HG03196 (cell line): ENCODE data around the gene NDUFA8.

Experiments
- ATAC-seq: cut with Tn5 transposase; IDR thresholded peaks from one replicate; pipeline ENCODE4 v1.9.1; 2021; ENCODE audit not compliant: unreplicated experiment

The NDUFA8 gene

DNA sequence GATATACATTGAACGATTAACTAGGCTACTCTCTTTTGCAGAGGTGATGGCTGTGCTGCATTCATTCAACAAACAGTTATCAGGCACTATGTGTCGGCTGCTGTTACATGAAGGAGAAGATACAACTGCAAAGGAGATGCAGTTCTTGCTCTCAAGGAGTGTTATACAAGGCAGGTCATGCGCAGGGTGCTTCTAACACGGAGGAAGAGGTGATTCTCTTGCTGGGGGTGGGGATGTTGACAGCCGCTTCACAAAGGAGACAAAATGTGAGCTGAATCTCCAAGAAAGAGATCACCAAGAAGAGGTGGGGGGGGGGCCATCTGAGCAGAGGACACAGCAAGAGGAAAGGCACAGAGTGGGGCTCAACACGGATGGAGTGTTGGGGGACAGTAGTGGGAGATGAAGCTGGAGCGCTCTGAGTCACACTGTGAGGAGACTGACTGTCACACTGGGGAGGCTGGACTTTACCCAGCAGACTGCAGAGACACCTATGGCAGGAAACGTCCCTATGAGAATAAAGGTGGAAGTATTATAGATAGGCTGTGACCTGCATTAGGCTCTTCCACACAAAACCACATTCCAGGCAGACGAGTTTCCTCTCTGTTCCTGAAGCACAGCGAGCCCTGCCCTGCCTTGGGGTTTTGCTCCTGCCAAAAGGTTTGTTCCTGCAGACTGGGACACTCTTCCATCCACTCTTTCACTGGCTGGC lies 20.9 kb downstream of the NDUFA8 start:
- ATAC-seq = no peak

DNA sequence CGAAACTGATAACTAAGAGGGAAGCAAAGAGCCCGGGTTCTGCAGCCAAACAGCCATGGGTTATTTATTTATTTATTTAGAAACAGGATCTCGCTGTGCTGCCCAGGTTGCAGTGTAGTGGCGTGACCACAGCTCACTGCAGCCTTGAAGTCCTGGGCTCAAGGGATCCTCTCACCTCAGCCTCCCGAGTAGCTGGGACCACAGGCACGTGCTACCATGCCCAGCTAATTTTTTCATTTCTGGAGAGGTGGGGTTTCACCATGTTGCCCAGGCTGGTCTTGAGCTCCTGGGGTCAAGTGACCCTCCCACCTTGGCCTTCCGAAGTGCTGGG lies 24.1 kb downstream of the NDUFA8 start:
- no peak for ATAC-seq

DNA sequence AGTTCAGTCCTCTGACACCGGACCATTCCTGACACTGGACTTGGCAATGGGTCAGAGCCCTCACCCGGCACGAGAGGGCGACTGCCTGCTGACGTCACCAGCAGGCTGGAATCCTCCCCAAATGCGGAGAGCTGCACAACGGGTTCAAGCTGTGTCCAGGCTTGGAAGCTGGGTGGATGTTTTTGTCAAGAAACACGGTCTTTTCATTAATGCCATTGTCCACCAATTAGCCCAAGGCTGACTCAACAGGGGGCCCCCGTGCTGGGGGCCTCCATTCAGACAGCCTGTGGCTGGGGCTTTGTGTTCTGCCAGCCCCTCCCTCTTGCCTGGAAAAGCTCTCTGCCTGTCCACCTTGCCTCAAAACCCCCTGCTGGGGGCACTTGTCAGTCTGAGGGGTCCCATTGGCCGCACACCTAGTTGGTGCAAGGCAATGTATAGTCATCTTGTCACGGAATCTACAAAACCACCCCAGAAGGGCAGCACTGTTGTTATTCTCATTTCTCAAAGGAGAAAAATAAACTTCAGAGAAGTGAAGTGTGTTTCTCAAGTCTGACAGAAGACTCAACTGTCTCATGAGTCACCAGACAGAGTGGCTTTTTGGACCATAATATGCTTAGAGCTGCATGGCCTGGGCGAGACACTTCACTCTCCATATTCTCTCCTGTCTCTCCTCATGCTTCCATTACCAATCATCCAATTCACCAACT lies 24.6 kb downstream of the NDUFA8 start:
- ATAC-seq = no peak

DNA sequence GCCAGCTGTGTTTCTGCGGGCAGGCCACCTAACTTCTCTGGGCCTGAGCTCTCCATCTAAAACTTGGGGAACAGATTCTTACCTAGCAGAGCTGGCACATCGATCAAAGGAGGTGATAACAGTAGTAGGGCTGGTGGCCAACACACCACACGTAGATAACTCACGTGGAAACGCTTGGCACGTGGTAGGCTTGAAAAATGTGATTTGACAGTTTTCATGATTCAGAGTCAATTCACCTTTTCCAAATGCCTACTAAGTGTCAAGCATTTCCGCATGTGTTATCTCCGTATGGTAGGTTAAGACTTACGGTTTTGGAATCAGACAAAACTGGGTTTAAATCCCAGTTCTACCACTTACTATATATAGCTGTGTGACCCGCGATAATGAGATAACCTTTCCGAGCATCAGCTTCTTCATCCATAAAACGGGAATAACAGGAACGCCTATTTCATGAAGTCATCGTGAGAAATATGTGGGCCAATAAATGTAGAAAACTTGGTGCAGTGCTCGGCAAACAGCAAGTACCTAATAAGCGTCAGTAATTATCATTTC lies 25.5 kb downstream of the NDUFA8 start:
- ATAC-seq = no peak

DNA sequence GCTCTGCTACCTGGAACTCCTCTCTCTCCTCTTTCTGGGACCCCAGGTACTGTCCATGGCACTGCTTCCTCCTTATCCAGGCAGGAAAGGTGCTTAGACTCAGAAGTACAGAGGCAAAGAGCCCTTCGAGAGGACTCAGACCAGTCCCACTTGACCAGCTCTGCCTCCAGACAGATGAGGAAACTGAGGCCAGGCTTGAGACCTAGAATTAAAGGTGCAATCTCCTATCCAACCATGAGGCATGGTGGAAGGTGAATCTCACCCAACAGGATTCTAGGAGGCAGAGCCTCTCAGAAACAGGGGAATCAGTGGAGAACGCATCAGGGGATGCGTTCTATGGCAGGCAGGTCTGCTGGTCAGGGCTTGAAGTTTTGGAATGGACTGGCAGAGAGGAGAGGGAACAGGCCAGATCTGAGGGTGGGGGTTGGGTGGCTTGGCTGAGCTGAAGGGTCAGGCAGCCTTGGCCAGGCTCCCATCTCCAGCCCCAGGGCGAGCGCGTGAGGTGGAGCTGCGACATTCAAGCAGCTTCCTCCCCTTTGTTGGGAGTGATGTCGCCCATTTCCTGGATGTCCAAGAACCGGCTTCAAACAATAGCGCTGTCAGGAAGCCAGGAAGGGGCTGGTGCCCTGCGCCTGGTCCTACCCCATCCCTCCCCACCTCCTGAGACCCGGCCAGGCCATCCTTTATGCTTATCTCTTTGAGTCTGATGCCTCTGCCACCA lies 26.2 kb downstream of the NDUFA8 start:
- ATAC-seq = no peak

DNA sequence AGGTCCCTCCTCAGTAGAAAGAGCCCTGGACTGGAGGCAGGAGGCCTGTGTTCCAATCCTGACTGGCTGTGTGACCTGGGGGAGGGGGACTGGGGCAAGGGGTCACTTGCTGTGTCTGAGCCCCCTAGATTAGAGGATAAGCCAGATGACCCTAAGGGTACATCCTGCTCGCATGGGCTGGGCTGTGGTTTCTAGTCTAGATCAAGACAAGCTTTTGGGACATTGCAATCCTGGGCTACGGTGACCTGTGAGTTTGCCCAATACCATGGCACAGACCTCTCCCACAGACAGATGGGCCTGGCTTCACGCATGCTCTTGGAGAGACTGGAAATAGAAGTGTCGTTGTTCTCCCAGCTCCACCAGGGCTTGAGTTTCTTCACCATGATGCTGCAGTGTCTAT lies 27.0 kb downstream of the NDUFA8 start:
- no peak for ATAC-seq

DNA sequence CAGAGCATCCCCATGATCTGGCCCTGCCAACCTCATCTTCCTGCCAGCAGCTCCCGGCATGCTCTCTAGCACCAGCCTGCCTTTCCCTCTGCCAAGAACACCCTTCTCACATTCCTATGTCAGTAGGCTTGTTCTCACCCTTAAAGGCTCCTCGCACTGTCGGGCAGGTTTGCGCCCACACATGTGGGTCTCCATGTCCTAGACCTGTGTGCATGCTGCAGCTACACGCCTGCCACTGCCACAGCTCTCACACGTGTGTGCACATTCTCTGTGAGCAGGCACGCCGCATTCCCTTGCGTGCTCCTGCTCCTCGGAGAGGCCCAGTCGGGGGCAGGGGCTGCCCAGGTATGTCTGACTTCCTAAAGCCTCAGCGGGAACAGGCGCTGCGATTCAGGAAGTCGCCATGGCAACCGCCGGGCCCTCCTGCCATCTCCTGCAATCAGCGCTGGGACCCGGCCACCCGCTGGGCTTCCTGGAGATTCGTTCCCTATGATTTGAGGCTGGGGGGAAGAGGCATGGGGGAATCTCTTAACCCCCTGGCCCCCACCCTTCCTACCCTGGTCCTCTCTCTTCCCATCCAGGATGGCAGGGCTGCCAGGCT lies 28.1 kb downstream of the NDUFA8 start:
- ATAC-seq = no peak

DNA sequence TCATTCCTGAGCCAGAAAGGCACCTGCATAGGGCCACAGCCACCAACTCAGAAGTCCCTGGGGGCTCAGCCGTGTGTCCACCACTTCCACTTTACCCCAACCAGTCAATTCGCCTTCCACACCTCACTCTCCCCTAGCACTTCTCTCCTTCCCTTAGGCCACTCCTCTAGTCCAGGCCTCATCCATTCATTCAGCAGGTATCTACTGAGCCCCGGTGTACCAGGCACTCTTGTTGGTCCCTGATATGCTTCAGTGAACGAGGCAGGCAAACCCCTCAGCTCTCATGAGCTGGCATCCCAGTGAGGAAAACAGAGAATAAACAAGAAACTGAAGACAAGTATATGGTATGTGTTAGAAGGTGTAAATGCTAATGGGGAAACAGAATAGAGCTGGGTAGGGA lies 28.7 kb downstream of the NDUFA8 start:
- no peak for ATAC-seq

DNA sequence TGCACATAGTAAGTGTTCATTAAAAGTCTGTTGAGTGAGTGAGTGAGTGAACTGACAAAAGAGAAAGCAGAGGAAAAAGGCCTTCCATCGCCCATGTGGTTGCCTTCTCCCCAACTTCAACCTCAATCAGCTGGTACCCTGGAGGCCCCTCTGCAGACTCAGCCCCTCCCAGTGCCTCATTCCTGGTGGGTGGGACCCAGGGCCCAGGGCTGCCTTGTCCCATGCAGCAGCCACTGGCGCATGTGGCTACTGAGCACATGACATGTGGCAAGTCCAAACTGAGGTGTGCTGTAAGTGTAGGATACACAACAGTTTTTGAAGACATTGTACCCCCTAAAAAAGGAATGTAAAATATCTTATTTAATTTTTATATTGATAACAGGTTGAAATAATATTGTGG lies 29.6 kb downstream of the NDUFA8 start:
- ATAC-seq = no peak

DNA sequence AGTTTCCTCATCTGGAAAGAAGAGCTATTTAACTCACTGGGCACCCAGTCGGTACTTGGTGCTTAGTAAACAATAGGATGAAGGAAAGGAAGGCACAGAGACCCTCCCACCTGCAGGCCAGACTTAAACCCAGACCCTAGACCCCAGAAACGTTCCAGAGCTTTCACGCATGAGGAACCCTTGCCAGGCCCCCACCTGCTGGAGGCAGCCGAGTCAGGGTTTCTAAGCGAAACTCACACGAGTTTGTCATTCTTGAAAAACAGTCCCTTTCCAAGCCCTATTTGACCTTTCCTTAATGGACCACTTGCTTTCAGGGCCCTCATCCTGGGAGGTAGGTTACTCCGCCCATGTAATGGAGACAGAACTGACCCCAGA lies 30.6 kb downstream of the NDUFA8 start:
- no peak for ATAC-seq

DNA sequence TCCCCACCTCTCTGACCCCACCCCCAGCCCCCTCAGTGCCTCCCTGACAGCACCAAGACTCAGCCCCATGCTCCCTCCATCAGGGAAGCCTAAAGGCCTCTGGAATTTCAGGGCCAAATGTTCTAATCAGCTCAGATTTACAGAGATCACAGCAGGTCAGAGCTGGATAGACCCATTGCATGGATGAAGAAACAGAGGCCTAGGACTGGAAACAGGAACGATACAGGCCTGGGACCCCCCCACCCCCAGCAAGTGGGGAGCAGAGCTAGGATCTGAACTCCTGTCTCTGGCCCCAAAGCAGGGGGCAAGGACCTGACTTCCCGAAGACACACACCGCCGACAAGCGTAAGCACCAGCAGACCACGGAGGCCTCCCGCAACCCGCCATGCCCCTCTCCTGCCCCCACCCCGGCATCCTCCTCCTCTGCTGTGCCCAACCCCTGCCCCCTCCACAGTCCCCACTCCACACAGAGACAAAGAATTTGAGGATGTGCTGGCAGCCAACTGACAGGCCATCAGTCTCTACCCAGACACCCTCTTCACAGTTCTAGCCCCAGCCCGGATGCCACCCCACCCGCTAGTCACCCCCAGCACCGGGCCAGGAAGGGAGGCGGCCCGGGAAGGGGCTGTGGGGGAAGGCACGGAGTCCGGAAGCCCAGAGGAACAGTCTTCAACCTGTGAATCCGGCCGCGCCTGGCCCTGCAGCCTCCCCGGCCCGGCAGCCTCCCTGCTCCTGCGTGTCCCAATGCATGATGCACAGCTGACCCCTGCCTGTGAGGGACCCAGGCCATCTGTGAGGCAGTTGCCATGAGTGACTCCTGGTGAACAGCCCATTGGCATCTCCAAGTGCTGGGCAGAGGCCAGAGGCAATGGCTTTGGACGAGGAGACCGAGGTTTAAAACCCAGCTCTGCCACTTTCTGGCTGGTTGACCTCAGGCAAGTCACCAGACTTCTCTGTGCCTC lies 31.3 kb downstream of the NDUFA8 start:
- no peak for ATAC-seq

DNA sequence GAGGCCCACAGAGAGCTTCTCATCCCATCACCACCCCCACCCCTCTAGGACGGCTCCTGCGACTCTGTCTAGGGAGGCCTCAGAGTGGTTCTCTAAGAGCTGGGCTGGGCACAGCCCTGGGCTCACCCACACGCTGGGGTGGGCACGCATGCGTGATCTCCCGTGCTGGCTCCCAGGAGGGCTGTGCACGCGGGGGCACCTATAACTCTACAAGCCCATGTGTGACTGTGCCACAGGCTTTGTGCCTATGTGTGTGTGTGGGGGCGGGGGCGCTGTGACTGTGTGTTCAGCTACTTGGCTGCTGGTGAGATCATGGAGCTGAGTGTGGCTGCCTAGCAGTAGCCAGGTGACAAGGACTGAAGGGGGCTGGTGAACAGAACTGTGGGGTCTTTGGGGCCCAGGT lies 32.2 kb downstream of the NDUFA8 start:
- ATAC-seq = no peak

DNA sequence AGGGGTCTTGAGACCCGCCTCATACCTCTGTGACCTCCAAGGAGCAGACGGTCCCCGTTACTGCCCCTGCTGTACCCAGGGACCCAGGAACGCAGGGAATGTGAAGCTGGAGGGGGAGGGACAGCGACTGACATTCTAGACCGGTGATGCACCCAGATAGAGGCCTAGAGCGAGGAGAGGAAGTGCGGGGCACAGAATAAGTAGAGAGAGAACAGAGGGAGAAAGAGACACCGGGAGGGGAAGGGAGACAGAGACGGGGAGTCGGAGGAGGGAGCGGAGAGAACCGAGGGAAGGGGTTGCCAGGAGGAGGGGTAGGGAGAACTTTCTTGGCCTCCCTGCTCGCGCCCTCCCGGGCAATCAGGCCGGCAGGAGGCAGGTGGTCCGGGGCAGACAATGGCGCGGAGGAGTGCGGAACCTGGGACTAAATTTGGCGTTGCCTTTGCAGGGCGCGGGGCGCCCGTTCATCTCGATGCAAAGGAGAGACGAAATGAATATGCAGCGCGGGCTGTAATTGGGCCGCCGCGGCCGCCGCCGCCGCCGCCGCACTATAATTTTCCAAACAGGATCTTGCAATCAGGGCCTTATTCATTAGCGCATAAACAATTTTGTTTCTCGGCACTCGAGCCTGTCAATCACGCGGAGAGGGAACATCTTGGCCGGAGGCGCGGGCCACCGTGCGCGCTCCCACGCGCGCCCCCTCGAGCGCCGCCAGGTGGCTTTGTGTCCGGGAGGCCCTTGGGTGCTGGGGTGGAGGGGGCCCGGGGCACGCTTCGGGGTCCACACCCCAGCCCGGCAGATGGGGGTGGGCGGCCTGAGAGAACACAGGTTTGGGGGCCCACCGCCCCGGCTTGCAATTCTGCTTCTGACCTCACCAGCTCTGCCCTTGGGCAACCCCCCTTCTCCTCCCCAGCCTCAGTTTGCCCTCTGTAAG lies 33.0 kb downstream of the NDUFA8 start:
- no peak for ATAC-seq

DNA sequence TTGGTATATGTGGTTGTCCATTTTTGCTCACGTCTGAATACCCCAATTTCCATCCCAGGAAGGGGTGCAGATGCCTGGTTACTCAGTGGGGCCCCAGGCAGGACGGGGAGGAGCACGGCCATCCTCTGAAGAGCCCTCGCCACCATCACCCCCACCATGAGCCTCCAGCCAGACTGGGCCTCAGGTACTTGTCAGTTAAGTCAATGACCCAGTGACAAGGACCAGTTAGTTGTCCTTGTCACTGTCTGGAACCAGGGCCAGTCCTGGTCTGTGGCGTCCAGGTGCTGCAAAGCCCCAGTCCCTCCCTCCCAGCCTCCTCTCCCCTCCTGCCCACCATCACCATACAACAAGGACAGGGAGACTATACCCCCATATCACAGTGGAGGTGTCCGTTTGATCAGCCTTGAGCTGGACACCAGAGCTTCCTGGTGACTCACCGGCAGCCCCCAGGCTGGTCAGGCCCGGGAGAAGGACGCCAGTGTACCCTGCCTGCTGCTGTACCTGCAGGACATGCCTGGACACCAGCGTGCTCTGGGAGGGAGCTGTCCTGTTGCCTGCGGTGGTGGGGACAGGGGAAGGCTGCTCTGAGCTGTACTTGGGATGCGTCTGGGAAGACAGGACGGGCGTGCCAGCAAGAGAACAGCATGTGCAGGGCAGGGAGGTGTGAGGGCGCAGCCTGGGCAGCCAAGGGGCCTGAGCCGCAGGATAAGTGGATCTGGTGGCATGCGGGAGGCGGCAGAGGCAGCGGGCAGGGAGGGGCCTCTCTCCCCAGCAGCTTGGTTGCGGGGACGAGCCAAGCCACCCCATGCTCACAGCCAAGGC lies 33.9 kb downstream of the NDUFA8 start:
- ATAC-seq = no peak

DNA sequence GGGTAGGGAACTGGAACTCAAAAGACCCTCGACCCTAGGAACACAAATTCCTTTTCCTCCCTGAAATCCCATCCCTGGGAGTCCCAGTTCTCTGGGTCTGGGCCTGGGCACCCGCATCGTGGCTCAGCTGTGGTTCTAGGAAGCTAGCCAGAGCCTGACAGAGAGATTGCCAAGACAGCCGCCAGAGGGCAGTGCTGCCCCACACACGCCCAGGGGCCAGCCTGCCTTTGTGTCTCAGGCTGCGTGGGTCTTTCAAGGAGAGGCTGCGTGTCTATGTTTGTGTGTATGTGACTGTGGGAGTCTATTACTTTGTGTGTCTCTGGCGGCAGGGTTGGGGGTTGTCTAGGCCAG lies 34.4 kb downstream of the NDUFA8 start:
- ATAC-seq = no peak

DNA sequence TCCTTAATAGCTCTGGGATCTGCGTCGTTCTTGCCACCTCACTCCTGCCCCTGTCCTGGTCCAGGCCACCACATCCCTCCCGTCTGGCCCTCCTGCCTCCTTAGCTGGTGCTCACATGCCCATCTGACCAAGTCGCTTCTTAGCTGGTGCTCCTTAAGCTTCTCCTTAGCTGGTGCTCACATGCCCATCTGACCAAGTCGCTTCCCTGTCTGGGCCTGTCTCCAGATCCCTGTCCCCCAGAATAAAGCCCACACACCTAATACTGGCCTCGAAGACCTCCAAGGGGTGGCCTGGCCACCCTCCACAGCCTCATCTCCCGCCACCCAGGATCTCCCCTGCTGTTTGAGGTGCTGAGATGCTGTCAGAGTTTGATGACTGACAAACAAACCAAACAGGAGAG lies 35.1 kb downstream of the NDUFA8 start:
- ATAC-seq = no peak

DNA sequence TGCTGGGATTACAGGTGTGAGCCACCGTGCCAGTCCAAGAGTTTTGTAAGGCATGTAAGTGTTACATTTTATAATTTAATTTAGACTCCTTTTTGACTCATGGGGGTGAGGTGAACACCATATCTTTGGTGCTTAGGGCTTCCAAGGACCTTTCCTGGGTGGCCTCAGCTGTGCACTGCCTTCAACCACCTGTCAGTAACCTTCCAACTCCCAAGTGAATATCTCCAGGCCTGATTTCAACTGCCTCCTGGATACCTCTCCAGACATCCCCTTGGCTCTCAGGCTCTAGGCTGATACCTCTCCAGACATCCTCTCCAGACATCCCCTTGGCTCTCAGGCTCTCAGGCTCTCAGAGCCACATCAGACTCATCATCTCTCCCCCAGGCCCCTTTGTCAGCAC lies 35.5 kb downstream of the NDUFA8 start:
- ATAC-seq = no peak

DNA sequence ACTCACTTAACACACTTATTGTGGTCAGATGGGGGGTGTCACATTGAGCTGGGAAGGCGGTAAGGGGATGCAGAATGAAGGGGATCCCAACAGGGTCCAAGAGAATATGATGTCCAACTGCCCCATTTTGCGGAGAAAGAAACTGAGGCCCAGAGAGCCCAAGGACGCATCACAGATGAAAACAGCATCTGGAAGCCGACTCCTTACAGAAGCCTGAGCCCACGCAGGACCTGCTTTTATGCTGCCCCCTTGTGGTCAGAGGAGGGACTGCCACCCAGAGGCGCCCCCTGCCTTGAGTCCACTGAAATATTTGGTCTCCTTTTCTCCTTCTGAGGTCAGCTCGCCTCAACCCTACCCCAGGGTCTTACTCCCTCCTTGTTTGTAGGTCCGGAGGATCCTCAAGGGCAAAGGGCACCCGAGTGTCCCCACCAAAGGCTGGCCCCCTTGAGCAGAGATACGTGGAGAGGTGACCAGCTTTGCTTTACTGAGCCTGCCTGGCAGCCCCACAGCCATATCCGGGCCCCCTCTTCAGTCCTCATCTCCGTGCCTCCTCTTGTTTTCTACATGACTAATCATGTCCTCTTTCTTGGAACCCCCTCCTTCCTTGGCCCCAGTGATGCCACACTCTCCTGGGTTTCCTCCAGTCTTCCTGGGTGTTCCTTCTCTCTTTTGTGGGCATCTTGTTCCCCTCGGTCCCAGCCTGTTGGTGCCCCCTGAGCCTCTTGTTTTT lies 36.5 kb downstream of the NDUFA8 start:
- no peak for ATAC-seq
